ENCODE measurements around the gene REG3A.

The REG3A gene

DNA sequence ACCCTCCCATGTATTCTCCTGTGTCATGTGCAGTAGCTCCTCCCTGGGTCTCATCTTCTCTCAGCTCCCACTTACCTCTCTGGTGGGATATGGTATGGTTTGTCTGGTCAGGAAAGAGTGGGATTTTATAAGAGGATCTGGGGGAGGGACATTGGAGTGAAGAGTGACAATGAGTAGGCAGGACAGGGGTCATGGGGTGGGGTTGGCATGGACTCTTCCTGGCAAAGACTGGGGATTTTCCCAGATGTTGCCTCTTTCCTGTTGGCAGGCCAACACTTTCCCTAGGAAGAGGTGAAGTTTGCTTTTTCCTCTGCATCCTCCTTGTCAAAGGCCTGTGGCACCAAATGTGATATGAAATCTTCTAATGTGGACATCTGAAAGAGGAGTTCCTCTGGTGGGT, at the start of gene REG3A:
Gene REG3A, minus strand, starts transcription at position 101 of the 400 bp plus-strand sequence. CDS start 348 bp downstream, outside the sequence.
- no peak for DNase-seq (ENCODE audit: low spot score)

DNA sequence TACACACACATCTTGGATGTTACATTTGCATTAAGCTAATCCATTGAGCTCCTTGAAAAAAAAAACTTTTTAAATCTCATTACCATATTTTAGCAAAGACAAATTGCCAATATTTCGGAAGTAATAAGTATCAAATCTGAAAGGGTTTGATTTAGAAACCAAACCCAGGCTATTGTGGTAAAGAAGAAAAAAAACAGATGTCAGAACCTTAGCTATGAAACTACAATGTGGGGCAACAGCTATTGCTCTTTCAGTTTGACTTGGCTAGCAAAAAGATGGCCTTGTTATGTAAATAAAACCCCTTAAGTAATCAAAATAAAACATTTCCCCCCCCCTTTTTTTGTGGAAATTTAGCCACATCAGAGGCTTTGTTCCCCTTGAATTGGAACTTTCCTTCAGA, 41.2 kb upstream of the REG3A start:
- DNase-seq (ENCODE audit: low spot score) = no peak

DNA sequence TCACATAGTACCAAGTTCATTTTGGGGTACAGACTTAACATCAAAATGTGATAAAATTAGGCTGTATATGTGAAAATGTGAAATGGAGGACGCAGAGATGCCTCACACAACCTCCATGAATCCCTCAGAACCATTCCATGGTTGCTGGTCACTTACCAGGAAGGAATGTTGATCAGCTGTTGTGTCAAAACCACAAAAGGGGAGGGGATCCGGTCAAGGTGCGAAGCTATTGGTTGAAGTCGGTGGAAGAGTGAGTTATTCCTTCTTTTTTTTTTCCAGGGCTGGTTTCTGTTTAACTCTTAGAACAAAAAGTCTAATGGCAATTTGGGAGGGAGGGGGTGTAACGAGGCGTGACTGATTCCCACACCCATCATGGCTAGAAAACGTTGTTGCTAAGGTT, 32.3 kb upstream of the REG3A start:
- DNase-seq (ENCODE audit: low spot score) = no peak

DNA sequence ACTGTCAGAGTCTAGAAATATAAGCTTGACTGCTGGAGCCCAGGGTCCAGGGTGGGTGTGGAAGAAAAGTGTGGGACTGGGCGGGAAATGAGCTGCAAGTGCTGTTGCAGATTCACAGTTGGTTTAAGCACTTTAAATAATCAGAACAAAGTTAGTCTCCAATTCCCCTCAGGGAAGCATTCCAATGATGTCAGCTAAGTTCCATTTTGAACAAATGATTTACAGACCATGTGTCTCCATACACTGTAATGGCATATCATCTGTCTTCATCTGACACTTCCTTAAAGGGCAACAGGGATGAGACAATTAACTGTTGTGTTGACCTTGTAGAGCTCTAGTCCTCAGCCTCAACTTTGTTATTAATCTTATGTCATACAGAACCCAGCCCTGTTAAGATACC, 31.5 kb upstream of the REG3A start:
- DNase-seq (ENCODE audit: low spot score) = no peak

DNA sequence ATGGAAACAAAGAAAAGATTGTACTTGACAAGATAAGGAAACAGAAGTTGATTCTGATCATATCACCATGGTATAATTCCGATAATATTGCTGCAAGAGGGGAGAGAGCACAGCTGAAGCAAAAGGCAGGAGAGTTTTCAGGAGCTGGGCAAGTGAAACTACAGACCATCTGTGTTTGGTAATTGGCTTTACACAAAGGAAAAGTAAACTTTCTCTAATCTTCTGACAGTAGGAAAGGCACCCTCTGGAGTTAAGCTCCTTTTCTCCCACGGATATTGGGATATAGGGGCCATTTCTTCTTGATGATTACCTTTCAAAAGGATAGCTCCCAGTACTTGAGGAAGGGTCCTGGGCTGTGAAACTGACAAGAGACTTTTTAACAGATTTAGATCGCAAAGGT, 29.9 kb upstream of the REG3A start:
- no peak for DNase-seq (ENCODE audit: low spot score)

DNA sequence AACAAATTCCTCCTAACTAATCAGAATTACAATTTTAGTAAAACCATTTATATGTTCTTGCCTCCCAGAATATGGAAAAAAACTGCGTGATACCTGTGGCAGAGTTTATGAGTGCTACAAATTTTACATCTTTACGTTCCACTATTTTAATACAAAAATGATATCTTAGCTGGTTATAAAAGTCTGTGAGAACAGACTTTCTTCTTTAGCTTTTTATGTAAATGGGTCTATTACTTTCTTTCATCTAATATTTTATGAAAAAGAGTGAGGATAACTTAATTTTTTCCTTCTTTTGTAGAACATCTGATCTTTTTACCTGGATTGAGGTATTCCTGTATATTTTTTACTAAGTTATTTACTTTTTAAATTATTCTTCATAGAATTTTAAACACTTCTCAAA, 22.1 kb upstream of the REG3A start:
- DNase-seq (ENCODE audit: low spot score) = no peak

DNA sequence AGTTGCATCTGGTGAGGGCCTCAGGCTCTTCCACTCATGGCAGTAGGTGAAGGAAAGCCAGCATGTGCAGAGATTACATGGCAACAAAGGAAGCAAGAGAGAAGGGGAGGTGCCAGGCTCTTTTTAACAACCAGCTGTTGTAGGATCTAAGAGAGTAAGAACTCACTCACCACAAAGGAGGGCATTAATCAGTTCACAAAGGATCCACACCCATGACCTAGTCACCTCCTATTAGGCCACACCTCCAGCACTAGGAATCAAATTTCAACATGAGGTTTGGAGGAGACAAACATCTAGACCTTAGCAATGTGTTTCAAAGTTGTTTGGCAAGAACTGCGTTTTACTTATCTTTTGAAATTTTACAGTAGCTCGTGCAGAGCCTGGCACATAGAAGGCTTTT, 20.5 kb upstream of the REG3A start:
- DNase-seq (ENCODE audit: low spot score) = no peak

DNA sequence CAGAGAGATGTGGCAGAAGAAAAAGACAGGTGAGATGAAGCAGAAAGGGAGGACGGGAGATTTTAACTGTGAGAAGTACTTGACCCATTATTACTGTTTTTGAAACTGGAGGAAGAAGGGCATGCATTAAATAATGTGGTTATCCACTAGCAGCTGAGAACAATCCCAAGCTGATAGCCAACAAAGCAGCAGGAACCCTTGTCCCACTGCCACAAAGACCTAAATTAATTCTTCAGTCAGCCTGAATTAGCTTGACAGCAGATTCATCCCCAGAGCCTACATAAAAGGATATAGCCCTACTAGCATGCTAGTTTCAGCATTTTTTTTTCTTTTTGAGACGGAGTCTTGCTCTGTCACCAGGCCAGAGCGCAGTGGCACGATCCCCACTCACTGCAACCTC, 19.5 kb upstream of the REG3A start:
- DNase-seq (ENCODE audit: low spot score) = no peak

DNA sequence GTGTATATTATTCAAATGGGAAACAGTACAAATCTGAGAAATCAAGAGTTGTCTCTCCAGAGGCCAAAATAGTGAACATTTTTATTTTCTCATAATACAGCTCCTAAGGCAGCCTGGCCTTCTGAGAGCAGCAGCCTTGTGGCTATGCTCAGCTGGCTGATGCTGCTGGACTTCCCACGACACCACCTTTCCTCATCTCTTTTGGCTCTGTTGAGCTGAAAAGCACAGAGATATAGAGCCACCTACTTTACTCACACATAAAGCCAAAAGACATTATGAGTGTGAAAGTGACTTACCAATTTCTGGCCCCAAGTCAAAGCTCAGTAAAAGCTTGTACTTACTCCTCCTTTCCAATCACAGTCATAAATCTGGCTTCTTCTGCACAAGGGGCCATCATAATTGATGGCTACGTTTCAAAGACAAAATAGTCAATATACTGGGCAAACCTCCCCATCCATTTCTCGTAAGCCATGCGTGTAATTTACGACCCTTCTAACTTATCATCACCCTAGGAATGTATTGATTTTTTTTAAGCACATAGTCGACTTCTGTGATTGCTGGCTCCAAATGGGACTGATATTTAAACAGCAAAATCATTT, 18.6 kb upstream of the REG3A start:
- DNase-seq (ENCODE audit: low spot score) = no peak

DNA sequence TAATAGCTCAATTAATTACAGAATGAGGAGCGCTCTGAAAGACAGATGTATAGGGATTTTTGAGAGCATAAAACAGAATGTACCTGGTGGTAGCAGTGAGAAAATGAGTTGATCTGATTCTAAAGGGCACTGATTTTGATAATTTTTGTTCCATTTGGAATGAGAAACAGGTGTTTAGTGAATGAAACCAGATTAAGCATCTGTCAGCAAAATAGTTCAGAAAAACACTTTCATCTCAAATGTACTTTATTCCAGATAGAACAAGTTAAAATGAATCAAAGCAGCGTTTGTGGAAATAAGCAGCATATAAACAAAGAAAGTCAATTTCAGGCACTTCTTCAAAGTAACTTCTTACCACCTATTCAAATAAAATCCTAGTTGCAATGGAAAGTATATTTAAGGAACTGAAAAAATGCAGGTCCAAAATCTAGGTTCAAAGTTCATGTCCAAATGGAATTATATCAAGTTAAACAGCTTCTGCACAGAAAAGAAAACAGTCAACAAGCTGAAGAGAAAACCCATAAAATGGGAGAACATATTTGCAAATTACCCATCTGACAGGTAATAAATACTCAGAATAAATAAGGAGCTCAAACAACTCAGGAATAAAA, 11.9 kb upstream of the REG3A start:
- no peak for DNase-seq (ENCODE audit: low spot score)

DNA sequence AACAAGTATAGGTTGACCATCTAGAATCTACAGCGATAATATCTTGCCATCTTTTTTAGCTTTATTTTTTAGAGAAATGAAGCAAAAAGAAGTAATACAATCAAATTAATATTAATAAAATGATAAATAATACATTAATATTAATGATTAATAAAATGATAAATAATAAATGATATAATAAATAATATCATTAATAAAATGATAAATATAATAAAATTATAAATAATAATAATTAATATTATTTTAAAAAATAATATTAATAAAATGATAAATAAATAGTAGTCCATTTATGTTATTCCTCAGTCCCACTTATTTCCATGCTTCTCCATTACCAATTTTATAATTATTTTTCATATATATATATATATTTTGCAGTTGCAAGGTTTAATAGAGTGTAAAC, 3.2 kb upstream of the REG3A start:
- DNase-seq (ENCODE audit: low spot score) = no peak

DNA sequence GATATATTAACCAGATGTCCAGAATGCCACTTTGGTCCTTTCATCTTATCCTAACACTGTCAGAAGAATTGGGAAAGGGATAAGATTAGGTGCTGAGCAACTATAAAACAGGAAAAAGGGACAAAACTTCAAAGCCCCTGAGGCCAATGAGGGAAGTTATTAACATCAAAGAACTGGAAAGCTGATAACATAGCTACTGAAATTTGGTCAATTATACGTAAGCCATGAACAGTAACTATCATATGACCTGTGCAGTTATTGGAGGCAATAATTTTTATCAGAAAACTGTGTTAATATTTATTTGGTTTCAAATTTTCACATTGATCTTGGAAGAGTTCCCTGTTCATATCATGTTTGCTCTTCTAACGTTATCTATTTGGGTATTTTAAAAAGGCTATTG, 2.6 kb upstream of the REG3A start:
- no peak for DNase-seq (ENCODE audit: low spot score)

DNA sequence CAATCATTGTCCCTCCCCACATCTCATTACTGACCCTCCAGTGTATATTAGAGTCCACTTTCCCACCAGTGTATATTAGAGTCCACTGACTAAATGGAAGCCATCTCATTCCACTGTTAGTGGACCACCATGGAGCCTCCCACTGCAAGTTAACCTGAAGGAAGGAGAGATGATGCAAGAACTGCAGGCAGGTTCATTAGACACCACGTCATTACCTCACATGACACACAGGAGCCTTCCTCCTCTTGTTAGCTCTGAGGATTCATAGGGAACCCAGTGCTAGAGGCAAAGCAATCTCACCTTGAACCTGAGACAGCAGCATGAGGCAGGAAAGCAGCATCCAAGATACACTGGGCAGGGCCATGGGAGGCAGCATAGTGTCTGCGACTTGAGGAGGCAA, 523 bp downstream of the REG3A start:
- no peak for DNase-seq (ENCODE audit: low spot score)

DNA sequence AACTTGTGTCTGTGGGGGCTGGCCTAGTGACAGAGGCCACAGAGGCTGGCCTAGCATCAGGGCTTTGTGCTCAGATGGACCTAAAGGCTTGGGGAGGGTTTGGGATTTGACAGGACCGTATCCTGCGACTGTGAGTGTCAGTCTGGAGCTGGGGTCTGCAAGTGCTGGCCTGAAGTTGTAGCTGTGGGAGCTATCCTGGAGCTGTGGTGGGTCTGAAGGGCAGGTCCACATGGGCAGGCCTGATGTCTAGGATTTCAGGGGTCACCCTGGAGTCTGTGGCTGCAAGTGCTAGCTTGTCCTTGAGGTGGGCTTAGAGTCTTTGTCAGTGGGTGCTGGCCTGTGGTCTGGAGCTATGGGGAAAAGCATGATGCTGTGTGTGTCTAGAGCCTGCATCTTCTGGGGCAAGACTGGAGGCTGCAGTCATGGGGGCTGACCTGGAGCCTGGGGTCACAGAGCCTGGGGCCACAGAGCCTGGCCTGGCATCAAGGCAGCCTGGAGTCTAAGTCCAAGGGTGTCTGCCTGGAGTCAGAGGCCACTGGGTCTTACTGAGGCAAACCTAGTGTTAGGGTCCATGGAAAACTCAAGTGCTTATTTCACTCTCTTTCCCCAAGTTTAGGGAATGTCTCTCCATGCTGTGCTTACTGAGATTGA, 3.6 kb downstream of the REG3A start:
- DNase-seq (ENCODE audit: low spot score) = no peak

DNA sequence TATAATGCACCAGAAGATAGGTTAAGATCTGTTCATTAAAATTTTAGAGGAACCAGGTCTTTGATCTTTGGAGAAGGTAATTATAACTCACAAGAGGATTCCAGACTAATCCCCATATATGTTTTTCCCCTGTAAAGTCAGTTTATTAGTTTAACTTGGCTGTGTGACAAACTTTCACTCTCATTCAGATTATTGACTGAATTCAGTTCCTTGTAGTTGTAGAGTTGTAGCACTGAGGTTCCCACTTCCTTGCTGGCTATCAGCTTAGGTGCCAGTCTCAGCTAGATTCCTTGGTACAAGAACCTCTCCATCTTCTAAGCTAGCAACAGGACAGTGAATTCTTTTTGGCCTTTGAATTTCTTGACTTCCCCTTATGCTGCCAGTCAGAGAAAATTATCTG, 20.1 kb downstream of the REG3A start:
- no peak for DNase-seq (ENCODE audit: low spot score)

DNA sequence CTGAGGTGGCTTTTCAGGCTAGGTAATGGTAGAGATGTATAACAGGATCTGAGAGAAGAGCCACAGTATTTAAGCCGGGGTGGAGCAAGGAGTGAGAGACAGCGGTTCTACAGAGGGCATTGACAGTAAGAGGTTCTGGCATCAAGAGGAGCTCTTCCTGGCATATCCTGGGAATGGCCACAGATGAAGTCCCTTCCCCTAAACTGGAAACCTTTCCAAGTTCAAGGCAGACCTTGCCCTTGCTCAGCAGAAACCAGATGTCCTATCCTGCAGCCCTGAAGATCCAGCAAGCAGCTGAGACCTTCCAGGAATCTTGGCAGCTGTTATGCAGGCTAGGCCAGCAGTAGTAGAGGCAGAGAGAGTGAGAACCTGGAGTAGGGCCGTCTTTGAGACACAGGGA, 21.2 kb downstream of the REG3A start:
- no peak for DNase-seq (ENCODE audit: low spot score)

DNA sequence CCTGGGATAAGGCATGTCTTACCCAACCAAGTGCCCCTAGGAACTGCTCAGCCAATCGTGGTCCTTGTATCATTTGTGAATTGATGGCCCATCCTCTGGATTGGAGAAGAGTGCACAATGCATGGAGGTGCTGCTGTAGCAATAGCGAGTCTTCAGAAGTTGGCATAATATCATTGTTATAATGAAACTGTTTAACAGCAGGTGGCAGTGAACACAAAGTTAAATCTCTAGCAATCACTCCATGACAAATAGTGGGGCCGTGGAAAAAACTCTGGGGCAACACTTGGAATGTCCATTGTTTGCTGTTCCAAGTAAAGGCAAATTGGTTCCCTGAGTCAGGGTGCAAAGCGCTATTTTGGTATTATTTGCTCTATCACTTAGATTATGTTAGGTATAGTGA, 27.9 kb downstream of the REG3A start:
- DNase-seq (ENCODE audit: low spot score) = no peak

DNA sequence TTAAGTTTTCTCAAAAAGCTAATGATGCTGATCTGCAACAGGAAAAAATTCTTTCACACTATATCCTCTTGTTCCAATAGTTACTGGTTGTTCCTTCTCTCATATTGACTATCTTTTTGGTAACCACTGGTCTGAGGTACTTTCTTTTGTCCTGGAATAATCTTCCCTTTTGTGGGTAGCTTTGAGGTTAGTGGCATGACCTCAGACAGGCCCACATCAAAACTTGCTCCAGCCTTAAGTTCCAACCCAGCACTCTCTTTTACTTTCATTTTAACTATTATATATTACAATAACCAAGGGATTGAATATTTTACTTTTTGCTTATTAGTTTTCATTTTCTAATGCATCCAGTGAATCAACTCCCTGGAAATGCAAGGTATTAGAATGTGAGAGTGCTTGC, 29.7 kb downstream of the REG3A start:
- no peak for DNase-seq (ENCODE audit: low spot score)

DNA sequence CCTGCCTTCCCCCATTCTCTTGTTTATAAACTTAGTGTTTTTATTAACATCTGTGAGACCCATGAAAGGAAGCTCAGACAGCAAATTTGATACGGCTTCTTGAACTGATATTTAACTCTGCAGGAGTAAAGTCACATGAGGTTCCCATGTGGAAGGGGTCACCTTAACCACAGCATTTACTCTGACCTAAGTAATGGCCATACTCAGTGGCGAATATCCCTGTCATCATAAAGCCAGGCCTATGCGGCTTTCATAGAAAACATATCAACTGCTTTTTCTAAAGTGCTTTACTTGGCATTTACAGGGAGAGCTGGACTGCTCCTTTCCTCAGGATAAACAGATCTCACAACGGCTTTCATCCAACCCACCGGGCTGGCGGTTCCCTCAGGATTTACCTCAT, 30.3 kb downstream of the REG3A start:
- no peak for DNase-seq (ENCODE audit: low spot score)

DNA sequence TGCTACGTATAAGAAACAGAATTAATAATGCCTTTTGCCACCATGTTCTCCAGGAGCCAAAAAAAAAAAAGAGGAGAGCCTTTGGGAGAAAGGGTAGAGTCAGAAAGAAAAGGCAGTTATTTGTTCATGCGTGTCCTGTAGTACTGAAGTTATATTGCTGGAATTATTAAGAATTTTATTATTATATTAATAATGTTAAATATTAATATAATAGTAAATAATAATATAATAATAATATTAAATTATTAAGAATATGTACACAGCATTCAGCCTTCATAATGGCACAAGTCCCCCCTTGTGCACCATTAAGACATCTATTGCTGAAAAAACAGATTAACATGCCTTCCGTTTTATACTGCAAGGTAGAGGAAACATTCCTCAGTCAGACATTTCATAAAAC, 31.1 kb downstream of the REG3A start:
- no peak for DNase-seq (ENCODE audit: low spot score)

DNA sequence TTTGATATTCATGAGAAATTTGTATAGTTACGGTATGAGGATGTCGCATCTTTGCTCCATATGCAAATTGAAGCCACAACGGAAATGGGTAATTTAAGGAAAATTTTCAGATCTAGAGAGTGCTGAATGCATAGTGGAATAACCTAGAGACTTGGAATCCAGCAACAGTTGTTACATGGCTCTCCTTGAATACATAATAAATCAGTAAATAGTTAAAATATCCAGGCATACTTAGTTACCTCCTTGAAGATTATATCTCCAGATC, 33.9 kb downstream of the REG3A start:
- DNase-seq (ENCODE audit: low spot score) = no peak

DNA sequence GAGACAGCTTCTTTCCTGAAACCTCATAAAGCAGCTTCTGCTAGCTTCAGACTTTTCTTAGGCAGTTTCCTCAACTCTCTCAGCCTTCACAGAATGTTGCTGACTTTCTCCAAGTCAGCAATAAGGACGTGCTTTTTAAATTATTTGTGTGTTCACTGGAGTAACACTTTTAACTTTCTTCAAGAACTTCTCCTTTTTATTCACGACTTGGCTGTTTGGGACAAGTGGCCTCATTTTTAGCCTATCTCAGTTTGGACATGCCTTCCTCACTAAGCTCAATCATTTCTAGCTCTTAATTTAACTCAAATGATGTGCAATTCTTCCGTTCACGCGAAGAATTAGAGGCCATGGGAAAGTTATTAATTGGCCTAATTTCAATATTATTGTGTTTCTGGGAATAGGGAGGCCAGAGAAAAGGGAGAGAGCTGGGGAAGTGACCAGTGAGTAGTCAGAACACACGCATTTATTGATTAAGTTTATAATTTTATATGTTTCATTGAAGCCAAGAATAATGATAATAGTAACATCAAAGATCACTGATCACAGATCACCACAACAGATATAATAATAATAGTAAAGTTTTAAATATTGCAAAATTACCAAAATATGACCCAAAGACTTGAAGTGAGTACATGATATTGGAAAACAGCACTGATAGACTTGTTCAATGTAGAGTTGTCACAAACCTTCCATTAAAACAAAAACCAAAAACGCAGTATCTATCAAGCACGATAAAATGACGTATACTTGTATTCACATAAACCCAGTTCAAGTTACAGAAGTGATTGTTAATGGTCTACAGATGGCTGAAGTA, 34.4 kb downstream of the REG3A start:
- no peak for DNase-seq (ENCODE audit: low spot score)

DNA sequence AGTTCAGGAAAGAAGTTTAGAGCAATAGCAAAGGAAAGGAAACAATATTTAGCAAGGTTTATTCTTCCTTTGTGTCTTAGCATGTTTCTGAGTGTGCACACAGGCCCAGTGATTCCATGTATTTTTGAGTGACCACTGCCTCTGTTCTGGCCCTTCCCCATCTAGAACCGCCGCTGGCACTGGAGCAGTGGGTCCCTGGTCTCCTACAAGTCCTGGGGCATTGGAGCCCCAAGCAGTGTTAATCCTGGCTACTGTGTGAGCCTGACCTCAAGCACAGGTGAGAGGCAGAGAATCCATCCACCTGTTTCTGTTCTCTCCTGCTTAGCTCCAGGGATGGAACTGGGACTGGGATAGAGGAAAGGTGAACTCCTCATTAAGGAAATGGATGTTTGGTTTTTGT, 36.9 kb downstream of the REG3A start:
- no peak for DNase-seq (ENCODE audit: low spot score)
